SK-N-SH (cell line): ENCODE measurements around the gene CD70. TPM values are rescaled to one million over a fixed set of nuclear protein-coding genes. Genes with fewer than 3 reads are reported as not detected.
"Not testable (repeated sequence)": the region's sequence is repeated elsewhere in the genome, so short reads cannot be mapped to it uniquely, and the experiment has no call there.

Source experiments
- CTCF ChIA-PET: fragments of 300-600, 350-600 bp; formaldehyde crosslinking; extraction: SDS; loops from one replicate; lab custom pipeline; 2021; lab: Yijun Ruan, JAX
- POLR2A ChIA-PET: fragments of 350-600 bp; sonication (Branson Sonifier 250); formaldehyde crosslinking; extraction: SDS; loops from one replicate; lab custom pipeline; 2020; ENCODE audit warnings: antibody characterized with exemption, inconsistent platforms; lab: Yijun Ruan, JAX
- DNase-seq: peaks from one replicate; pipeline ENCODE4 v3.0.0; 2012
- H2AFZ ChIP-seq: fragments of 200-600 bp; sonication (generic); 2 replicates; pipeline ENCODE4 v1.8.1; 2016; ENCODE audit warnings: antibody characterized with exemption, mild to moderate bottlenecking, low read depth
- H3F3A ChIP-seq: fragments of 200-600 bp; sonication (generic); replicated peaks from 2 replicates; pipeline ENCODE3; 2016; ENCODE audit warnings: antibody characterized with exemption, mild to moderate bottlenecking; ENCODE audit not compliant: insufficient read depth
- H3K27ac ChIP-seq, 2 experiments: fragments of 200-500 bp in 1 of 2; fragments of 200-600 bp in 1 of 2; sonication (Bioruptor generic) in 1 of 2; sonication (generic), shearing (Covaris generic) in 1 of 2; 2 replicates each; pipeline versions ENCODE4 v1.5.1 to v1.6.1; 2014 to 2016; ENCODE audit warnings: low read depth in 2 of 2, inconsistent platforms in 1 of 2, low read length in 1 of 2, mild to moderate bottlenecking in 1 of 2, mixed read lengths in 1 of 2
- H3K27me3 ChIP-seq: fragments of 200-600 bp; sonication (generic), shearing (Covaris generic); 2 replicates; pipeline ENCODE4 v1.6.1; 2016; ENCODE audit warnings: mixed run types; ENCODE audit not compliant: insufficient read depth
- H3K36me3 ChIP-seq, 2 experiments: fragments of 200-500 bp in 1 of 2; fragments of 200-600 bp in 1 of 2; sonication (Bioruptor generic) in 1 of 2; sonication (generic) in 1 of 2; replicated peaks in 1 of 2; 2 replicates each; pipeline versions ENCODE3 to v1.5.1; 2014 to 2016; ENCODE audit warnings: low read length in 1 of 2, mild to moderate bottlenecking in 1 of 2; ENCODE audit not compliant: insufficient read depth in 2 of 2, control insufficient read depth in 1 of 2
- H3K4me1 ChIP-seq, 2 experiments: fragments of 200-500 bp in 1 of 2; fragments of 200-600 bp in 1 of 2; sonication (Bioruptor generic) in 1 of 2; sonication (generic), shearing (Covaris generic) in 1 of 2; 2 replicates each; pipeline versions ENCODE4 v1.5.1 to v1.6.1; 2014 to 2016; ENCODE audit warnings: low read depth in 1 of 2, low read length in 1 of 2, mixed run types in 1 of 2; ENCODE audit not compliant: insufficient read depth in 2 of 2, control insufficient read depth in 1 of 2
- H3K4me2 ChIP-seq: fragments of 200-600 bp; sonication (generic), shearing (Covaris generic); 2 replicates; pipeline ENCODE4 v1.6.1; 2017; ENCODE audit warnings: mixed run types
- H3K4me3 ChIP-seq, 2 experiments: fragments of 200-500 bp in 1 of 2; fragments of 200-600 bp in 1 of 2; sonication (Bioruptor generic) in 1 of 2; sonication (generic), shearing (Covaris generic) in 1 of 2; 2 replicates each; pipeline versions ENCODE4 v1.5.1 to v1.8.1; 2014 to 2016; ENCODE audit warnings: low read depth in 2 of 2, inconsistent platforms in 1 of 2, low read length in 1 of 2, mild to moderate bottlenecking in 1 of 2, mixed read lengths in 1 of 2, moderate library complexity in 1 of 2
- H3K79me2 ChIP-seq: fragments of 200-600 bp; sonication (generic); 2 replicates; pipeline ENCODE4 v1.8.1; 2017; ENCODE audit warnings: mild to moderate bottlenecking; ENCODE audit not compliant: insufficient read depth
- H3K9ac ChIP-seq: fragments of 200-600 bp; sonication (generic); 2 replicates; pipeline ENCODE4 v1.6.1; 2017; ENCODE audit warnings: mixed run types
- H3K9me2 ChIP-seq: fragments of 200-600 bp; sonication (generic); 2 replicates; pipeline ENCODE4 v1.6.1; 2017; ENCODE audit warnings: mixed run types
- H3K9me3 ChIP-seq: fragments of 200-600 bp; sonication (generic); 2 replicates; pipeline ENCODE4 v1.6.1; 2017; ENCODE audit warnings: mixed run types, mild to moderate bottlenecking, moderate library complexity
- H4K20me1 ChIP-seq: fragments of 200-600 bp; sonication (generic); 2 replicates; pipeline ENCODE4 v1.6.1; 2017; ENCODE audit warnings: mild to moderate bottlenecking, mixed run types; ENCODE audit not compliant: insufficient read depth
- CHD2 ChIP-seq: fragments of 150-350 bp; IDR thresholded peaks from 2 replicates; pipeline ENCODE4 v1.6.1; 2018; ENCODE audit warnings: low read length; ENCODE audit not compliant: partially characterized antibody
- ELF1 ChIP-seq: IDR thresholded peaks from 2 replicates; pipeline ENCODE4 v1.4.0; 2012
- EP300 ChIP-seq, 2 experiments: IDR thresholded peaks; 2 replicates each; pipeline versions ENCODE4 v1.4.0 to v1.6.1; 2012; ENCODE audit warnings: borderline replicate concordance in 1 of 2, low read depth in 1 of 2, low read length in 1 of 2
- EZH2phosphoT487 ChIP-seq: fragments of 200-600 bp; sonication (generic); IDR thresholded peaks from 2 replicates; pipeline ENCODE4 v1.6.1; 2017; ENCODE audit warnings: low read depth, mixed run types, mild to moderate bottlenecking, antibody characterized with exemption, moderate library complexity, borderline replicate concordance
- FOSL2 ChIP-seq: IDR thresholded peaks from 2 replicates; pipeline ENCODE4 v1.4.0; 2012; ENCODE audit warnings: low read depth, mild to moderate bottlenecking, moderate library complexity, borderline replicate concordance
- FOXJ3 ChIP-seq: sonication (generic); formaldehyde crosslinking; IDR thresholded peaks from 2 replicates; pipeline ENCODE4 v1.5.1; 2020; ENCODE audit warnings: mild to moderate bottlenecking, missing genetic modification reagents
- FOXM1 ChIP-seq: IDR thresholded peaks from 2 replicates; pipeline ENCODE4 v1.4.0; 2012; ENCODE audit warnings: low read depth, mild to moderate bottlenecking
- MEF2A ChIP-seq: IDR thresholded peaks from 2 replicates; pipeline ENCODE4 v1.4.0; 2012; ENCODE audit warnings: low read depth, borderline replicate concordance
- NFIC ChIP-seq: IDR thresholded peaks from 2 replicates; pipeline ENCODE4 v1.4.0; 2012; ENCODE audit warnings: borderline replicate concordance
- NRF1 ChIP-seq: IDR thresholded peaks from 2 replicates; pipeline ENCODE4 v1.6.1; 2012; ENCODE audit warnings: low read depth, mild to moderate bottlenecking, low read length
- RXRA ChIP-seq: IDR thresholded peaks from 2 replicates; pipeline ENCODE4 v1.4.0; 2012; ENCODE audit warnings: low read depth, mild to moderate bottlenecking, borderline replicate concordance
- SIN3A ChIP-seq: IDR thresholded peaks from 2 replicates; pipeline ENCODE4 v1.6.1; 2012; ENCODE audit warnings: low read depth, mild to moderate bottlenecking, low read length, moderate library complexity, borderline replicate concordance
- TAF1 ChIP-seq: IDR thresholded peaks from 2 replicates; pipeline ENCODE4 v1.6.1; 2012; ENCODE audit warnings: low read depth, mild to moderate bottlenecking, low read length, moderate library complexity, borderline replicate concordance
- TEAD4 ChIP-seq: IDR thresholded peaks from 2 replicates; pipeline ENCODE4 v1.4.0; 2012; ENCODE audit warnings: mild to moderate bottlenecking, borderline replicate concordance; ENCODE audit not compliant: insufficient read depth
- YY1 ChIP-seq: IDR thresholded peaks from 2 replicates; pipeline ENCODE4 v1.4.0; 2012; ENCODE audit warnings: low read depth, mild to moderate bottlenecking
- WGBS: methylation state at CpG from one replicate; pipeline ENCODE4 v1.1.6; 2017; ENCODE audit warnings: low lambda C conversion rate; 5-methylcytosine and 5-hydroxymethylcytosine counted together
- polyA plus RNA-seq, 3 experiments: library from polyadenylated mRNA; depleted of rRNA; stranded (reverse); fragments of >200 nt; gene quantifications; 2 replicates each; pipeline ENCODE4 v1.2.3, GENCODE V29; 2012
- TF ChIP-seq, protein P1 (sequence below): IDR thresholded peaks from 2 replicates; pipeline ENCODE4 v1.4.0; 2012; ENCODE audit warnings: low read depth, borderline replicate concordance
- TF ChIP-seq, protein P2 (sequence below): fragments of 150-350 bp; IDR thresholded peaks from 2 replicates; pipeline ENCODE4 v1.6.1; 2017; ENCODE audit warnings: antibody characterized with exemption, low read length, low read depth, borderline replicate concordance

The CD70 gene
- polyA plus RNA-seq, 1 of the 3 experiments (the other 2 are of a cell fraction), result 142 TPM

DNA sequence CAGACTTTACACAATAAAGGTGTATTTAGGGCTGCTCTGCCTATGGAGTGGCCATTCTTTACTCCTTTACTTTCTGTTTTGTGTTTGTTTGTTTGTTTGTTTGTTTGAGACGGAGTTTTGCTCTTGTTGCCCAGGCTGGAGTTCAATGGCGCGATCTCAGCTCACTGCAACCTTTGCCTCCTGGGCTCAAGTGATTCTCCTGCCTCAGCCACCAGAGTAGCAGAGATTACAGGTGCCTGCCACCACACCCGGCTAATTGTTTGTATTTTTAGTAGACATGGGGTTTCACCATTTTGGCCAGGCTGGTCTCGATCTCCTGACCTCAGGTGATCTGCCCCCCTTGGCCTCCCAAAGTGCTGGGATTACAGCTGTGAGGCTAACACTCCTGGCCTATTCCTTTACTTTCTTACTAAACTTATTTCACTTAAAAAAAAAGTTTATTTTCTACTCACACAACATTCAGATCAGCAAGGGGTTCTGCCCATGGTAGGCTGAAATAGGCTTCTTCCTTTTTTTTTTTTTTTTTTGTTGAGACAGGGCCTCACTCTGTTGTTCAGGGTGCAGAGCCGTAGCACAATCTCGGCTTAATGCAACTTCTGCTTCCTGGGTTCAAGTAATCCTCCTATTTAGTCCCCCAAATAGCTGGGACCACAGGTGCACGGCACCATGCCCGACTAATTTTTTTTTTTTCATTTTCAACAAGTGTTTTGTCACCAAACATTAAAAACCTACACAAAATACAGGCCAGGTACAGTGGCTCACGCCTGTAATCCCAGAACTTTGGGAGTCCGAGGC is 15.5 kb upstream of the CD70 start:
- H3K4me1 ChIP-seq, DNase-seq, H3K27ac ChIP-seq, H2AFZ ChIP-seq, H3K4me2 ChIP-seq, H3K9me2 ChIP-seq, H3K79me2 ChIP-seq, H3K4me3 ChIP-seq, H3K9me3 ChIP-seq, H3K36me3 ChIP-seq, H4K20me1 ChIP-seq, H3K9ac ChIP-seq, POLR2A ChIA-PET: not testable (repeated sequence)
- CTCF ChIA-PET, result interaction anchor here (0.6 kb wide), 1 partner anchor 1979 kb away, joined by 3 read pairs; no protein-coding TSS in a partner anchor
- Histone ChIP-seq H3K27me3 (peaks cover 14% of the 10 kb centered on the region; the same call in 1 of the 2 replicates), H3F3A (peaks cover 22% of the 10 kb centered on the region)
- 47% methylated on average over 11 of the region's 11 CpGs for WGBS

DNA sequence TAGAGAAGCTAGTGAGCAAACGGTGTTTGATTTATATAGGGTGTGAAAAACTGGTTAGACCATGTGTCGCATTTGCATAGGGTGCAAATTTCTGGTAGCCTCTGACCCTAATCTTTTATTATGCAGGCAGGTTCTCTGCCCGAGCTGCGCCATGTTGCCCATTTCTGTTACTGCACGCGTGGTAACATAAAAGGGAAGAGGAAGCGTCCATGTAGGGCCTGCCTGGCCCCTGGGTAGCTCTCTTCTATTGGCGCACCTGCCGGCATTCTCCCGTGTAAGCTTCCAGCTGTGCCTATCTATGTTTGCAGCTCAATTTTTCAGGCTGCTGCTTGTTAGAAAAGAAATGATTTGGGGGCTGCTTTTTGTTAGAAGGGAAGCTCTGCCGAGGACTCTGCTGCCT is 14.0 kb upstream of the CD70 start:
- Histone ChIP-seq H3K4me1 (no peaks in the 10 kb centered on the region), H3K9me2 (no peaks in the 10 kb centered on the region), H3K9ac (no peak overlapping the region), H4K20me1 (no peaks in the 10 kb centered on the region), H2AFZ (no peak overlapping the region), H3F3A (peaks cover 12% of the 10 kb centered on the region), H3K4me2 (no peak overlapping the region), H3K27me3 (peaks cover 15% of the 10 kb centered on the region; the same call in 1 of the 2 replicates), H3K9me3 (no peaks in the 10 kb centered on the region), H3K79me2 (no peaks in the 10 kb centered on the region), H3K36me3 (no peaks in the 10 kb centered on the region), H3K4me3 (no peak overlapping the region), H3K27ac (no peak overlapping the region)
- ChIA-PET CTCF (no interaction called here), POLR2A (no interaction called here)
- 26% methylated on average over 11 of the region's 11 CpGs for WGBS
- TF ChIP-seq FOSL2 (no peak), ELF1 (no peak), RXRA (no peak), SIN3A (no peak), FOXM1 (no peak), TEAD4 (no peak), EP300 (IDR thresholded peaks at IDR 0.05; ENCODE audit: borderline replicate concordance in 1 of 2, low read depth in 1 of 2, low read length in 1 of 2) (no peak), YY1 (no peak), NRF1 (no peak), TAF1 (no peak), MEF2A (no peak), EZH2phosphoT487 (no peak), NFIC (no peak), CHD2 (no peak), FOXJ3 (CRISPR knock-in tag) (no peak)
- TF ChIP-seq, protein P1, sequence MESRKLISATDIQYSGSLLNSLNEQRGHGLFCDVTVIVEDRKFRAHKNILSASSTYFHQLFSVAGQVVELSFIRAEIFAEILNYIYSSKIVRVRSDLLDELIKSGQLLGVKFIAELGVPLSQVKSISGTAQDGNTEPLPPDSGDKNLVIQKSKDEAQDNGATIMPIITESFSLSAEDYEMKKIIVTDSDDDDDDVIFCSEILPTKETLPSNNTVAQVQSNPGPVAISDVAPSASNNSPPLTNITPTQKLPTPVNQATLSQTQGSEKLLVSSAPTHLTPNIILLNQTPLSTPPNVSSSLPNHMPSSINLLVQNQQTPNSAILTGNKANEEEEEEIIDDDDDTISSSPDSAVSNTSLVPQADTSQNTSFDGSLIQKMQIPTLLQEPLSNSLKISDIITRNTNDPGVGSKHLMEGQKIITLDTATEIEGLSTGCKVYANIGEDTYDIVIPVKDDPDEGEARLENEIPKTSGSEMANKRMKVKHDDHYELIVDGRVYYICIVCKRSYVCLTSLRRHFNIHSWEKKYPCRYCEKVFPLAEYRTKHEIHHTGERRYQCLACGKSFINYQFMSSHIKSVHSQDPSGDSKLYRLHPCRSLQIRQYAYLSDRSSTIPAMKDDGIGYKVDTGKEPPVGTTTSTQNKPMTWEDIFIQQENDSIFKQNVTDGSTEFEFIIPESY, result no peak
- TF ChIP-seq, protein P2, sequence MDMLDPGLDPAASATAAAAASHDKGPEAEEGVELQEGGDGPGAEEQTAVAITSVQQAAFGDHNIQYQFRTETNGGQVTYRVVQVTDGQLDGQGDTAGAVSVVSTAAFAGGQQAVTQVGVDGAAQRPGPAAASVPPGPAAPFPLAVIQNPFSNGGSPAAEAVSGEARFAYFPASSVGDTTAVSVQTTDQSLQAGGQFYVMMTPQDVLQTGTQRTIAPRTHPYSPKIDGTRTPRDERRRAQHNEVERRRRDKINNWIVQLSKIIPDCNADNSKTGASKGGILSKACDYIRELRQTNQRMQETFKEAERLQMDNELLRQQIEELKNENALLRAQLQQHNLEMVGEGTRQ, result no peak
- no peak for DNase-seq
